K562 (cell line): ENCODE data around the gene RGS3. TPM values are rescaled to one million over a fixed set of nuclear protein-coding genes. Genes with fewer than 3 reads are reported as not detected.

Experiments used
- ATAC-seq: fragments of 200-7000 bp; cut with Tn5 transposase; 3 replicates; pipeline ENCODE4 v1.9.1; 2020; ENCODE audit warnings: moderate library complexity
- BruUV-seq: library from RNA; stranded (reverse); fragments of 400-500 nt; replicated peaks from 2 replicates; lab custom pipeline; 2021; lab: Mats Ljungman, UMichigan
- CTCF ChIA-PET: fragments of 300-600 bp; formaldehyde crosslinking; extraction: SDS; loops from one replicate; lab custom pipeline; 2021; ENCODE audit warnings: low intra/inter-chr PET ratio; lab: Yijun Ruan, JAX
- POLR2A ChIA-PET: fragments of 300-600, 350-650 bp; sonication (Branson Sonifier 250); formaldehyde crosslinking; extraction: SDS; loops from one replicate; lab custom pipeline; 2021; ENCODE audit warnings: antibody characterized with exemption, inconsistent platforms; lab: Yijun Ruan, JAX
- DNase-seq, 4 experiments: peaks; one replicate each; pipeline versions ENCODE4 v3.0.0 to v3.0.0-alpha.2; 2011 to 2018; ENCODE audit warnings: low spot score in 3 of 4, mixed read lengths in 3 of 4; ENCODE audit errors: extremely low read depth in 1 of 4
- FAIRE-seq: peaks from 2 replicates; lab custom pipeline; 2011; peaks lifted over from hg19 to GRCh38; lab: Jason Lieb, UNC
- H2AFZ ChIP-seq: 2 replicates; pipeline ENCODE4 v1.6.0; 2011; ENCODE audit warnings: low read depth, low read length, control low read depth, inconsistent platforms
- H3K27ac ChIP-seq: fragments of 200-600 bp; 3 replicates; pipeline ENCODE4 v1.8.0; 2011; ENCODE audit warnings: low read depth, mild to moderate bottlenecking, control low read depth, inconsistent platforms, low read length, moderate library complexity, mixed read lengths; ENCODE audit errors: extremely low read depth
- H3K27me3 ChIP-seq, 2 experiments: fragments of 300-600 bp in 1 of 2; 2 replicates in 1 of 2; 3 replicates in 1 of 2; pipeline versions ENCODE4 v1.6.0 to v1.8.0; 2011; ENCODE audit warnings: inconsistent platforms in 2 of 2, low read length in 2 of 2, mild to moderate bottlenecking in 1 of 2, mixed read lengths in 1 of 2, moderate library complexity in 1 of 2; ENCODE audit not compliant: control insufficient read depth in 2 of 2, insufficient read depth in 2 of 2
- H3K36me3 ChIP-seq: fragments of 300-600 bp; 3 replicates; pipeline ENCODE4 v1.8.0; 2011; ENCODE audit warnings: mild to moderate bottlenecking, low read length, inconsistent platforms; ENCODE audit not compliant: control insufficient read depth, insufficient read depth
- H3K4me1 ChIP-seq, 2 experiments: fragments of 200-600 bp in 1 of 2; replicated peaks in 1 of 2; 2 replicates in 1 of 2; 3 replicates in 1 of 2; pipeline versions ENCODE4 v1.5.1 to v1.8.0; 2011; ENCODE audit warnings: inconsistent platforms in 2 of 2, low read length in 2 of 2, mild to moderate bottlenecking in 1 of 2, mixed read lengths in 1 of 2, moderate library complexity in 1 of 2; ENCODE audit not compliant: control insufficient read depth in 2 of 2, insufficient read depth in 2 of 2
- H3K4me2 ChIP-seq: 2 replicates; pipeline ENCODE4 v1.6.1; 2011; ENCODE audit warnings: low read length, control low read depth, inconsistent platforms, mixed read lengths; ENCODE audit not compliant: insufficient read depth
- H3K4me3 ChIP-seq: fragments of 200-600 bp; sonication (generic), shearing (Covaris generic); 2 replicates; pipeline ENCODE4 v1.5.1; 2016; ENCODE audit warnings: control low read depth, inconsistent platforms
- H3K79me2 ChIP-seq: fragments of 200-600 bp; 3 replicates; pipeline ENCODE4 v1.8.0; 2011; ENCODE audit warnings: low read length, inconsistent platforms; ENCODE audit not compliant: control insufficient read depth, insufficient read depth
- H3K9ac ChIP-seq, 2 experiments: 2 replicates each; pipeline versions ENCODE4 v1.6.0 to v1.6.1; 2011; ENCODE audit warnings: low read depth in 2 of 2, low read length in 2 of 2, control low read depth in 1 of 2, inconsistent platforms in 1 of 2, mild to moderate bottlenecking in 1 of 2, mixed read lengths in 1 of 2; ENCODE audit not compliant: insufficient read depth in 1 of 2
- H3K9me1 ChIP-seq: one replicate; pipeline ENCODE4 v1.6.0; 2011; ENCODE audit warnings: inconsistent platforms, mild to moderate bottlenecking, low read length, moderate library complexity; ENCODE audit not compliant: control insufficient read depth, insufficient read depth
- H3K9me3 ChIP-seq: replicated peaks from 2 replicates; pipeline ENCODE4 v1.5.1; 2011; ENCODE audit warnings: low read depth, low read length, inconsistent platforms; ENCODE audit not compliant: control insufficient read depth, insufficient read depth
- H4K20me1 ChIP-seq: replicated peaks from 2 replicates; pipeline ENCODE4 v1.6.1; 2011; ENCODE audit warnings: low read length, inconsistent platforms, mixed read lengths; ENCODE audit not compliant: control insufficient read depth, insufficient read depth
- BACH1 ChIP-seq: fragments of 200-800 bp; sonication (Bioruptor generic); IDR thresholded peaks from 2 replicates; pipeline ENCODE4 v1.6.1; 2016; ENCODE audit warnings: missing genetic modification characterization, missing compliant biosample characterization
- CBX1 ChIP-seq: sonication (generic); IDR thresholded peaks from 2 replicates; pipeline ENCODE4 v1.6.1; 2016; ENCODE audit warnings: antibody characterized with exemption, low read depth, mild to moderate bottlenecking
- CREB3 ChIP-seq: fragments of 450-650 bp; conservative IDR thresholded peaks from 2 replicates; pipeline ENCODE4 v1.6.1; 2016; ENCODE audit warnings: missing genetic modification characterization, low read depth, mild to moderate bottlenecking, missing compliant biosample characterization, moderate library complexity
- DLX4 ChIP-seq: fragments of 250-450 bp; sonication (Bioruptor Pico); IDR thresholded peaks from 2 replicates; pipeline ENCODE4 v1.6.1; 2021; ENCODE audit warnings: mild to moderate bottlenecking
- ETS1 ChIP-seq: conservative IDR thresholded peaks from 2 replicates; pipeline ENCODE4 v1.6.1; 2011; ENCODE audit warnings: low read depth, mild to moderate bottlenecking, low read length; ENCODE audit not compliant: control insufficient read depth
- FOS ChIP-seq: IDR thresholded peaks from 3 replicates; pipeline ENCODE4 v1.6.1; 2011; ENCODE audit not compliant: insufficient read length; ENCODE audit errors: extremely low read depth
- HDGF ChIP-seq: fragments of 450-650 bp; IDR thresholded peaks from 2 replicates; pipeline ENCODE4 v1.6.1; 2016
- ILF3 ChIP-seq: fragments of 450-650 bp; IDR thresholded peaks from 2 replicates; pipeline ENCODE4 v1.6.1; 2018; ENCODE audit warnings: antibody characterized with exemption, mild to moderate bottlenecking, moderate library complexity, borderline replicate concordance
- NEUROD1 ChIP-seq: fragments of 150-350 bp; IDR thresholded peaks from 2 replicates; pipeline ENCODE4 v1.6.1; 2014; ENCODE audit warnings: borderline replicate concordance, low read length, low read depth; ENCODE audit not compliant: partially characterized antibody
- PYGO2 ChIP-seq: fragments of 450-650 bp; IDR thresholded peaks from 2 replicates; pipeline ENCODE4 v1.6.1; 2016; ENCODE audit warnings: mild to moderate bottlenecking, missing genetic modification characterization, moderate library complexity, missing compliant biosample characterization
- ZFP1 ChIP-seq: fragments of 450-650 bp; formaldehyde crosslinking; IDR thresholded peaks from 2 replicates; pipeline ENCODE4 v1.4.0; 2020; ENCODE audit warnings: mild to moderate bottlenecking, mixed read lengths
- ZNF324 ChIP-seq: fragments of 250-450 bp; sonication (Bioruptor Pico); IDR thresholded peaks from 2 replicates; pipeline ENCODE4 v1.4.0; 2020; ENCODE audit warnings: mild to moderate bottlenecking
- ZNF780A ChIP-seq: fragments of 250-450 bp; sonication (Bioruptor Pico); IDR thresholded peaks from 2 replicates; pipeline ENCODE4 v1.5.0; 2021; ENCODE audit warnings: mild to moderate bottlenecking
- WGBS: fragments of 100-300 bp; shearing (Covaris generic); methylation state at CpG from one replicate; pipeline ENCODE4 v1.1.6; 2016; ENCODE audit warnings: low coverage, mixed read lengths; ENCODE audit not compliant: insufficient coverage; ENCODE audit errors: missing lambda C conversion rate; 5-methylcytosine and 5-hydroxymethylcytosine counted together
- in situ Hi-C: fragments of 300-500 bp; cut with MboI; formaldehyde crosslinking; loops from 4 replicates; pipeline ENCODE4 v1.15.0; 2018; ENCODE audit warnings: inconsistent platforms, mixed read lengths
- intact Hi-C: fragments of 100-400 bp; cut with micrococcal nuclease; formaldehyde crosslinking; loops from 2 replicates; pipeline ENCODE4 v1.14.2; 2022
- polyA plus RNA-seq, 8 experiments: library from polyadenylated mRNA; depleted of rRNA in 4 of 8; stranded (reverse) in 5 of 8; unstranded in 3 of 8; fragments of >200 nt; fragmentation: Nextera tagmentation in 2 of 8; fragmentation: Illumina TruSeq in 1 of 8; extraction: Ambion mirVana in 2 of 8; extraction: Trizol in 1 of 8; gene quantifications; 2 replicates each; pipeline versions ENCODE4 v1.2.1 to v1.2.3, GENCODE V29; 2011 to 2014; ENCODE audit warnings: inconsistent platforms in 1 of 8, missing spikeins in 1 of 8
- total RNA-seq, 7 experiments: library from RNA; depleted of rRNA in 6 of 7; stranded (reverse); fragments of >200 nt in 6 of 7; fragmentation: Illumina TruSeq in 2 of 7; extraction: Trizol in 2 of 7; gene quantifications; 2 replicates each; pipeline versions ENCODE4 v1.2.1 to v1.2.3, GENCODE V29; 2011 to 2021; ENCODE audit warnings: low replicate concordance in 1 of 7
- TF ChIP-seq, protein P1 (sequence below): fragments of 450-650 bp; formaldehyde crosslinking; IDR thresholded peaks from 2 replicates; pipeline ENCODE4 v1.4.0; 2020; ENCODE audit warnings: mild to moderate bottlenecking, moderate library complexity

RGS3 gene
- total and polyA plus RNA-seq, 9 of the 15 experiments (the other 6 are each of a cell fraction or from before 2014, with no cell fraction given): 0.08 to 2.9 (median 0.95) TPM

- no TSS peak for BruUV-seq
- H2AFZ ChIP-seq: 0 out of 2 replicates have a peak overlapping the region, but pooled peaks have one; percentile 9
- H3K27ac ChIP-seq: no peak overlapping the region
- no peak for DNase-seq
- ChIA-PET POLR2A (interaction anchor here (0.9 to 1.4 kb wide), 2 partner anchors 10 to 14 kb away, joined by 3 to 5 read pairs; no protein-coding TSS in a partner anchor), CTCF (no interaction called here)
- H3K9me1 ChIP-seq: no peaks in the 10 kb centered on the region
- peaks cover 27 to 65% of the 10 kb centered on the region in 2 experiments; a peak in 4 of 5 replicates for H3K27me3 ChIP-seq
- no peaks in the 10 kb centered on the region; the same call in 1 of the 2 replicates for H4K20me1 ChIP-seq
- TF ChIP-seq ZNF324 (CRISPR knock-in tag) (no peak), ZNF780A (CRISPR knock-in tag) (no peak), BACH1 (tag) (no peak), PYGO2 (tag) (no peak), ZFP1 (CRISPR knock-in tag) (no peak), HDGF (no peak), CBX1 (no peak), ILF3 (no peak), ETS1 (no peak), FOS (no peak), DLX4 (no peak), NEUROD1 (no peak), CREB3 (no peak)
- TF ChIP-seq, protein P1, sequence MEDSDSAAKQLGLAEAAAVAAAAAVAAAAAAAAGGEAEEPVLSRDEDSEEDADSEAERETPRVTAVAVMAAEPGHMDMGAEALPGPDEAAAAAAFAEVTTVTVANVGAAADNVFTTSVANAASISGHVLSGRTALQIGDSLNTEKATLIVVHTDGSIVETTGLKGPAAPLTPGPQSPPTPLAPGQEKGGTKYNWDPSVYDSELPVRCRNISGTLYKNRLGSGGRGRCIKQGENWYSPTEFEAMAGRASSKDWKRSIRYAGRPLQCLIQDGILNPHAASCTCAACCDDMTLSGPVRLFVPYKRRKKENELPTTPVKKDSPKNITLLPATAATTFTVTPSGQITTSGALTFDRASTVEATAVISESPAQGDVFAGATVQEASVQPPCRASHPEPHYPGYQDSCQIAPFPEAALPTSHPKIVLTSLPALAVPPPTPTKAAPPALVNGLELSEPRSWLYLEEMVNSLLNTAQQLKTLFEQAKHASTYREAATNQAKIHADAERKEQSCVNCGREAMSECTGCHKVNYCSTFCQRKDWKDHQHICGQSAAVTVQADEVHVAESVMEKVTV: no peak
- no peaks in the 10 kb centered on the region; a peak in 2 of 5 replicates for H3K4me1 ChIP-seq
- H3K9ac ChIP-seq: peak overlapping the region in 1 of 2 experiments; percentile 39; a peak in 1 of 4 replicates
- H3K36me3 ChIP-seq: no peaks in the 10 kb centered on the region
- no peak; the same call in 1 of the 3 replicates for ATAC-seq
- no peak overlapping the region for H3K4me3 ChIP-seq
- H3K9me3 ChIP-seq: no peaks in the 10 kb centered on the region
- no peak overlapping the region for H3K4me2 ChIP-seq
- in situ Hi-C loops: no loop called here
- no peaks in the 10 kb centered on the region for H3K79me2 ChIP-seq
- FAIRE-seq: no peak
- intact Hi-C loops: no loop called here
- WGBS: 40% methylated on average over 16 of the region's 16 CpGs
Measured at GRCh38 chr9:113616621-113617496, 153.3 kb downstream of the RGS3 start.
